Measurements from ENCODE around the gene MADD.

- no peak for TF ChIP-seq CTCF (IDR thresholded peaks at IDR 0.05)
- no peak for TF ChIP-seq POLR2A (IDR thresholded peaks at IDR 0.05)
Observed at GRCh38 chr11:47244448-47245350, 25.2 kb upstream of the MADD start.

Data from thyroid gland (tissue), 4 donors.